ENCODE results near the gene ABCD4. TPM values are rescaled to one million over a fixed set of nuclear protein-coding genes. Genes with fewer than 3 reads are reported as not detected.
"Not testable (repeated sequence)": the region's sequence is repeated elsewhere in the genome, so short reads cannot be mapped to it uniquely, and the experiment has no call there.

ABCD4 gene
- total RNA-seq, 1 donor from 2014 or later = 23.6 TPM

- intact Hi-C loops (cut with micrococcal nuclease) = no loop called here
- H3K4me3 ChIP-seq = no peak within 1 kb of the TSS
- TF ChIP-seq, protein P1, sequence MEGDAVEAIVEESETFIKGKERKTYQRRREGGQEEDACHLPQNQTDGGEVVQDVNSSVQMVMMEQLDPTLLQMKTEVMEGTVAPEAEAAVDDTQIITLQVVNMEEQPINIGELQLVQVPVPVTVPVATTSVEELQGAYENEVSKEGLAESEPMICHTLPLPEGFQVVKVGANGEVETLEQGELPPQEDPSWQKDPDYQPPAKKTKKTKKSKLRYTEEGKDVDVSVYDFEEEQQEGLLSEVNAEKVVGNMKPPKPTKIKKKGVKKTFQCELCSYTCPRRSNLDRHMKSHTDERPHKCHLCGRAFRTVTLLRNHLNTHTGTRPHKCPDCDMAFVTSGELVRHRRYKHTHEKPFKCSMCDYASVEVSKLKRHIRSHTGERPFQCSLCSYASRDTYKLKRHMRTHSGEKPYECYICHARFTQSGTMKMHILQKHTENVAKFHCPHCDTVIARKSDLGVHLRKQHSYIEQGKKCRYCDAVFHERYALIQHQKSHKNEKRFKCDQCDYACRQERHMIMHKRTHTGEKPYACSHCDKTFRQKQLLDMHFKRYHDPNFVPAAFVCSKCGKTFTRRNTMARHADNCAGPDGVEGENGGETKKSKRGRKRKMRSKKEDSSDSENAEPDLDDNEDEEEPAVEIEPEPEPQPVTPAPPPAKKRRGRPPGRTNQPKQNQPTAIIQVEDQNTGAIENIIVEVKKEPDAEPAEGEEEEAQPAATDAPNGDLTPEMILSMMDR (IDR thresholded peaks at IDR 0.05; ENCODE audit: borderline replicate concordance) = no peak
- no peak for DNase-seq
- H3K27ac ChIP-seq (replicated peaks) = no peak within 1 kb of the TSS
- H3K4me1 ChIP-seq = no peaks in the 10 kb centered on the region
- H3K27me3 ChIP-seq (ENCODE audit: low read depth) = peaks cover 88% of the 10 kb centered on the region
- no peaks in the 10 kb centered on the region for H3K36me3 ChIP-seq
- H3K9me3 ChIP-seq (replicated peaks) = no peaks in the 10 kb centered on the region
Measured at GRCh38 chr14:74348241-74348734, 45.6 kb upstream of the ABCD4 start, which contains the start of gene VRTN. Gene VRTN, plus strand, starts transcription at chr14:74348471. Its CDS starts 8,313 bp downstream, at chr14:74356784.

DNA sequence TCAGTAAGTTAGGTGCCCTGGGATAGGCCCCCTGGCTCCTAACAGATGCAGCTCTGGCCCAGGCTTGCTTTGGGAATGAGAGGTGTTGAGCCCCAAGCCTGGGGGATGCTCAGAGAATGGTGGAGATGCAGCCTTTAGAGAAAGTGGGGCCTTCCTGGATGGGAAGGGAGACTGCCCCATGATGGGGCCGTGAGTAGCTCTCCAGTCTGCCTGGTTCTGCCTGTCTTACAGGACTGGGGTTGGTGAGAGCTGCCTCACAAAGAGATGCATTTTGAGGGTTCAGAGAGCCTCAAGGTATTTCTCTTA lies 45.0 kb upstream of the ABCD4 start:
- no peaks in the 10 kb centered on the region for H3K9me3 ChIP-seq (replicated peaks)
- H3K27ac ChIP-seq (replicated peaks) = no peak overlapping the region
- no peaks in the 10 kb centered on the region for H3K36me3 ChIP-seq
- no peak for DNase-seq
- intact Hi-C loops (cut with micrococcal nuclease) = no loop called here
- TF ChIP-seq, protein P1 (IDR thresholded peaks at IDR 0.05; ENCODE audit: borderline replicate concordance) = no peak
- no peak overlapping the region for H3K4me3 ChIP-seq
- H3K4me1 ChIP-seq = no peaks in the 10 kb centered on the region
- peaks cover 88% of the 10 kb centered on the region for H3K27me3 ChIP-seq (ENCODE audit: low read depth)

DNA sequence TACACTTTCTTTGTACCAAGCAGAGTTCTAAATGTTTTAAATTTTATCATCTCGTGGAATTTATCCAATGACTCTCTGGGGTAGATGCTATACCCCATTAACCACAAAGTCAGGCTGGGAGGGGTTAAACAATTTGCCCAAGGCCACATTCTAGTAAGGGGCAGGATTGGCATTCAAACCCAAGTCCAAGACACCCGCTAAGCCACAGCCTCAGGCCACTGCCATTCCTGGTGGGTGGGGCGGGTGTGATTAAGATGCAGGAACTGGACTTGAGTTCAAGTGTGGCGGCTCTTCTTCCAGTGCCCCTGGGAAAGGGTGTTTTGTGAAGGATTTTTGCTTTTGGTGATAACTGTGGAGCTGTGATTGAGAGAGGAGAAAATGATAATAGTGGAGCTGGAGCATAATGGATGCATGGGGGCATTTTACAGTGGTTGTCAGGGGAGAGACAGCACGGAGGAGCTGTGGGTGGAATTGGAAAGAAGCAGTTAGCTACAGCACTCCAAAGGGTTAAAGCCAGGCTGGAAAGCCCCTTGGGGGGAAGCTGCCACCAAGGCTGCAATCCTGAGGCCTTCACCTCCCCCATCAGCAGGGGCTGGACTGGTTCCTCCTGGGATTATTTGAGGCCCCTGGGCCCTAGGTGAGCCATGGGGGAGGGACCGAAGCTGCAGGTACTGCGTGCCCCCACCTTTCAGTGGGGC lies 44.5 kb upstream of the ABCD4 start:
- no peak for DNase-seq
- H3K4me3 ChIP-seq = no peak overlapping the region
- no peaks in the 10 kb centered on the region for H3K36me3 ChIP-seq
- H3K27ac ChIP-seq (replicated peaks) = no peak overlapping the region
- no peaks in the 10 kb centered on the region for H3K4me1 ChIP-seq
- intact Hi-C loops (cut with micrococcal nuclease) = no loop called here
- TF ChIP-seq, protein P1 (IDR thresholded peaks at IDR 0.05; ENCODE audit: borderline replicate concordance) = no peak
- no peaks in the 10 kb centered on the region for H3K9me3 ChIP-seq (replicated peaks)
- peaks cover 88% of the 10 kb centered on the region for H3K27me3 ChIP-seq (ENCODE audit: low read depth)

- Histone ChIP-seq H3K27me3 (ENCODE audit: low read depth) (peaks cover 83% of the 10 kb centered on the region), H3K36me3 (no peaks in the 10 kb centered on the region), H3K4me3 (no peak overlapping the region), H3K27ac (replicated peaks) (no peak overlapping the region), H3K9me3 (replicated peaks) (no peaks in the 10 kb centered on the region), H3K4me1 (no peaks in the 10 kb centered on the region)
- TF ChIP-seq, protein P1 (IDR thresholded peaks at IDR 0.05; ENCODE audit: borderline replicate concordance) = no peak
- intact Hi-C loops (cut with micrococcal nuclease) = no loop called here
- no peak for DNase-seq
Measured at GRCh38 chr14:74346341-74346740, 43.6 kb upstream of the ABCD4 start.

DNA sequence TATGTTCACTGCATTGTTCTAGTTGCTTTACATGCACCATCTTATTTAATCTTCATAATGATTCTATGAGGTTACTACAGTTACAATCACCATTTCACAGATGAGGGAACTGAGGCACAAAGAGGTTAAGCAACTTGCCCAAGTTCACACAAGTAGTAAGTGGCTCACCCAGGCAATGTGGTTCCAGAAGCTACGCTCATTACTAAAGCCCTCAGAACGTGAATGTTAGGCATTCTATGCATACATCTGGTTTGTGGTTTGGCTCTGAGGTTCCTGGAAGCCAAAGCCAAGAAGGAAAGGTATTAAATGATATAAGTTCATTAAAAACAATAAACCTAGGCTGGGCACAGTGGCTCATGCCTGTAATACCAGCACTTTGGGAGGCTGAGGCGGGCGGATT lies 31.2 kb upstream of the ABCD4 start:
- intact Hi-C loops (cut with micrococcal nuclease) = no loop called here
- TF ChIP-seq, protein P1 (IDR thresholded peaks at IDR 0.05; ENCODE audit: borderline replicate concordance) = no peak

GRCh38 chr14:74329950-74330552 lies 27.3 kb upstream of the ABCD4 start:
- H3K27ac ChIP-seq (replicated peaks); H3K9me3 ChIP-seq (replicated peaks); H3K36me3 ChIP-seq; H3K4me1 ChIP-seq; intact Hi-C loops (cut with micrococcal nuclease); H3K4me3 ChIP-seq; DNase-seq: not testable (repeated sequence)
- peaks cover 26% of the 10 kb centered on the region for H3K27me3 ChIP-seq (ENCODE audit: low read depth)

More for the DNA sequence above, 31.2 kb upstream of the ABCD4 start:
- Histone ChIP-seq H3K4me1 (no peaks in the 10 kb centered on the region), H3K4me3 (no peak overlapping the region), H3K36me3 (no peaks in the 10 kb centered on the region), H3K27ac (replicated peaks) (no peak overlapping the region), H3K27me3 (ENCODE audit: low read depth) (peaks cover 15% of the 10 kb centered on the region), H3K9me3 (replicated peaks) (no peaks in the 10 kb centered on the region)
- DNase-seq = no peak

Data from left ventricle myocardium inferior (tissue), 1 donor.